ENCODE measurements around the gene CUL4B.

Gene CUL4B

GRCh38 chrX:120517936-120518335 is 42.8 kb downstream of the CUL4B start:
- Histone ChIP-seq H3K27ac (replicated peaks) (no peak overlapping the region), H3K27me3 (ENCODE audit: insufficient read depth, poor library complexity, severe bottlenecking) (no peaks in the 10 kb centered on the region), H3K4me3 (replicated peaks; ENCODE audit: insufficient read depth, low read length) (no peak overlapping the region)
- no peak for TF ChIP-seq POLR2AphosphoS5 (IDR thresholded peaks at IDR 0.05; ENCODE audit: low read depth)
- TF ChIP-seq GABPA (IDR thresholded peaks at IDR 0.05; ENCODE audit: low read depth), result no peak
- no peak for TF ChIP-seq CTCF (IDR thresholded peaks at IDR 0.05; ENCODE audit: insufficient read depth, low read length)
- TF ChIP-seq SPI1 (IDR thresholded peaks at IDR 0.05; ENCODE audit: borderline replicate concordance, low read depth), result no peak
- no peak for TF ChIP-seq REST (IDR thresholded peaks at IDR 0.05; ENCODE audit: insufficient replicate concordance, low read depth)
- DNase-seq (ENCODE audit: low read depth in 1 of 2, low spot score in 1 of 2), result no peak

GRCh38 chrX:120514236-120514635 is 46.5 kb downstream of the CUL4B start:
- peak in 1 of 2 experiments; percentile 34 for DNase-seq (ENCODE audit: low read depth in 1 of 2, low spot score in 1 of 2)
- TF ChIP-seq GABPA (IDR thresholded peaks at IDR 0.05; ENCODE audit: low read depth) (no peak), POLR2AphosphoS5 (IDR thresholded peaks at IDR 0.05; ENCODE audit: low read depth) (no peak), REST (IDR thresholded peaks at IDR 0.05; ENCODE audit: insufficient replicate concordance, low read depth) (no peak)
- H3K27me3 ChIP-seq (ENCODE audit: insufficient read depth, poor library complexity, severe bottlenecking), result no peaks in the 10 kb centered on the region
- H3K27ac ChIP-seq (replicated peaks), result no peak overlapping the region
- no peak overlapping the region for H3K4me3 ChIP-seq (replicated peaks; ENCODE audit: insufficient read depth, low read length)

- Histone ChIP-seq H3K4me3 (replicated peaks; ENCODE audit: insufficient read depth, low read length) (no peak overlapping the region), H3K27me3 (ENCODE audit: insufficient read depth, poor library complexity, severe bottlenecking) (no peaks in the 10 kb centered on the region), H3K27ac (replicated peaks) (no peak overlapping the region)
- no peak for DNase-seq (ENCODE audit: low read depth in 1 of 2, low spot score in 1 of 2)
- TF ChIP-seq SPI1 (IDR thresholded peaks at IDR 0.05; ENCODE audit: borderline replicate concordance, low read depth) (no peak), CTCF (IDR thresholded peaks at IDR 0.05; ENCODE audit: insufficient read depth, low read length) (no peak), POLR2AphosphoS5 (IDR thresholded peaks at IDR 0.05; ENCODE audit: low read depth) (no peak), GABPA (IDR thresholded peaks at IDR 0.05; ENCODE audit: low read depth) (no peak), REST (IDR thresholded peaks at IDR 0.05; ENCODE audit: insufficient replicate concordance, low read depth) (no peak)
Observed at GRCh38 chrX:120512627-120513026, 48.1 kb downstream of the CUL4B start.

GRCh38 chrX:120512222-120512621 is 48.5 kb downstream of the CUL4B start:
- DNase-seq (ENCODE audit: low read depth in 1 of 2, low spot score in 1 of 2), result no peak
- TF ChIP-seq REST (IDR thresholded peaks at IDR 0.05; ENCODE audit: insufficient replicate concordance, low read depth), result no peak
- TF ChIP-seq GABPA (IDR thresholded peaks at IDR 0.05; ENCODE audit: low read depth), result no peak
- no peaks in the 10 kb centered on the region for H3K27me3 ChIP-seq (ENCODE audit: insufficient read depth, poor library complexity, severe bottlenecking)
- H3K4me3 ChIP-seq (replicated peaks; ENCODE audit: insufficient read depth, low read length), result no peak overlapping the region
- H3K27ac ChIP-seq (replicated peaks), result no peak overlapping the region
